Measurements from ENCODE around the gene HMX2.

The HMX2 gene

DNA sequence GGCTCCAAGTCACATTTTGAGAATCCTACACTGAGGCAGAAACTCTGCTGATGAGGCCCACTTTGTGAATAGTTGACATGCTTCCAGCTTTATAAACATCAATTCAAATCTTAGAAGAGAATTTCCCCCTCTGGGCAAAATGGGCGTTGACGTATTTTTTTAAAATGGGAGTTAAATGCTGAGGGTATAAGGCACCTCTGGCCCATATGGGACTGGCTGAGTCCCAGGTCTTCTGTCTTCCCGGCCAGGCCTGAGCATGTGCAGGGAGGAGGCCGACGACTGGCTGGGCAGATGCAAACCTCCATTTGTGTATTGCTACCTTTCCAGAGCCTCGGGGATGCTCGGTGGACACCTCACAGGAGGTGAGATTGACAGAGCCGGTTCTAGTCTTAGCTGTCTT, 44.0 kb downstream of the HMX2 start:
- TF ChIP-seq, protein P1, sequence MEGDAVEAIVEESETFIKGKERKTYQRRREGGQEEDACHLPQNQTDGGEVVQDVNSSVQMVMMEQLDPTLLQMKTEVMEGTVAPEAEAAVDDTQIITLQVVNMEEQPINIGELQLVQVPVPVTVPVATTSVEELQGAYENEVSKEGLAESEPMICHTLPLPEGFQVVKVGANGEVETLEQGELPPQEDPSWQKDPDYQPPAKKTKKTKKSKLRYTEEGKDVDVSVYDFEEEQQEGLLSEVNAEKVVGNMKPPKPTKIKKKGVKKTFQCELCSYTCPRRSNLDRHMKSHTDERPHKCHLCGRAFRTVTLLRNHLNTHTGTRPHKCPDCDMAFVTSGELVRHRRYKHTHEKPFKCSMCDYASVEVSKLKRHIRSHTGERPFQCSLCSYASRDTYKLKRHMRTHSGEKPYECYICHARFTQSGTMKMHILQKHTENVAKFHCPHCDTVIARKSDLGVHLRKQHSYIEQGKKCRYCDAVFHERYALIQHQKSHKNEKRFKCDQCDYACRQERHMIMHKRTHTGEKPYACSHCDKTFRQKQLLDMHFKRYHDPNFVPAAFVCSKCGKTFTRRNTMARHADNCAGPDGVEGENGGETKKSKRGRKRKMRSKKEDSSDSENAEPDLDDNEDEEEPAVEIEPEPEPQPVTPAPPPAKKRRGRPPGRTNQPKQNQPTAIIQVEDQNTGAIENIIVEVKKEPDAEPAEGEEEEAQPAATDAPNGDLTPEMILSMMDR (conservative IDR thresholded peaks at IDR 0.05) = no peak
- no peak overlapping the region for H3K27ac ChIP-seq

DNA sequence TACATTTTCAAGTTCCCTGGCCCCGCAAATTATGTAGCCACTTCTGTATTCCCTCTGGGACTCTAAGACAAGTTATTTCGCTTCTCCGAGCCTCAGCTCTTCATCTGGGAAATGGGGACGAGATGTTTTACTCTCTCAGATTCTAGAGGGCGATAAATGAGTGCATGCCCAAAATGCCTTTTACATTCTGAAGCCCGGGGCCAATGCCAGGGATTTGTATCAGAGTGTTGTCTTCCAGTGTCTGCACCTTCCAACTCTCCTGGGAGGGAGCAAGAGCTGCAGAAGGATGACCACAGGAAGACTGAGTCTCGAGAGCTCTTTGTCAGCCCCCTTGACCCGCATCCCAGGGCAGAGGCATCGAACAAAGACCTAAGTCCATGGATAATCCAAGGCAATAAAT, 46.1 kb downstream of the HMX2 start:
- no peak overlapping the region for H3K27ac ChIP-seq
- TF ChIP-seq, protein P1 (conservative IDR thresholded peaks at IDR 0.05) = no peak

All from VCaP (cell line).